CD14-positive monocyte (primary cell): Measurements from ENCODE around the gene SCUBE3. TPM values are rescaled to one million over a fixed set of nuclear protein-coding genes. Genes with fewer than 3 reads are reported as not detected.

Source experiments
- DNase-seq, 3 donors: peaks; one replicate each; pipeline ENCODE4 v3.0.0-alpha.2; 2011 to 2022
- H2AFZ ChIP-seq: 2 replicates; pipeline ENCODE4 v1.6.0; 2012; ENCODE audit warnings: mild to moderate bottlenecking, low read depth, low read length, inconsistent platforms; ENCODE audit not compliant: insufficient read depth, poor library complexity, severe bottlenecking
- H3K27ac ChIP-seq, 2 donors: 1 replicate in 1 of 2; 2 replicates in 1 of 2; pipeline ENCODE4 v1.5.1; 2012 to 2013; ENCODE audit warnings: low read length in 2 of 2, control low read depth in 1 of 2, inconsistent platforms in 1 of 2, low read depth in 1 of 2, mild to moderate bottlenecking in 1 of 2
- H3K27me3 ChIP-seq, 2 donors: one replicate each; pipeline versions ENCODE4 v1.6.0 to v1.6.1; 2011 to 2013; ENCODE audit warnings: low read length in 2 of 2; ENCODE audit not compliant: control insufficient read depth in 2 of 2, insufficient read depth in 2 of 2
- H3K36me3 ChIP-seq, 2 donors: replicated peaks in 1 of 2; 1 replicate in 1 of 2; 2 replicates in 1 of 2; pipeline versions ENCODE4 v1.5.1 to v1.6.1; 2012 to 2013; ENCODE audit warnings: low read length in 2 of 2, control low read depth in 1 of 2, inconsistent platforms in 1 of 2, mild to moderate bottlenecking in 1 of 2; ENCODE audit not compliant: insufficient read depth in 2 of 2, control insufficient read depth in 1 of 2
- H3K4me1 ChIP-seq, 2 donors: 1 replicate in 1 of 2; 2 replicates in 1 of 2; pipeline versions ENCODE4 v1.5.1 to v1.6.1; 2012 to 2013; ENCODE audit warnings: low read length in 2 of 2, control low read depth in 1 of 2, inconsistent platforms in 1 of 2, mild to moderate bottlenecking in 1 of 2, moderate library complexity in 1 of 2; ENCODE audit not compliant: insufficient read depth in 2 of 2, control insufficient read depth in 1 of 2
- H3K4me2 ChIP-seq: replicated peaks from 2 replicates; pipeline ENCODE3; 2012; ENCODE audit warnings: low read length, moderate library complexity, mild to moderate bottlenecking; ENCODE audit not compliant: poor library complexity, severe bottlenecking; ENCODE audit errors: extremely low read depth
- H3K4me3 ChIP-seq, 3 experiments: fragments of 200-600 bp in 1 of 3; sonication (generic) in 1 of 3; replicated peaks in 1 of 3; 1 replicate in 2 of 3; 2 replicates in 1 of 3; pipeline ENCODE4 v1.5.1; 2011 to 2013; ENCODE audit warnings: low read length in 3 of 3, mild to moderate bottlenecking in 3 of 3, control low read depth in 2 of 3, low read depth in 2 of 3, inconsistent platforms in 1 of 3, moderate library complexity in 1 of 3
- H3K79me2 ChIP-seq: 2 replicates; pipeline ENCODE4 v1.6.0; 2012; ENCODE audit warnings: mild to moderate bottlenecking, control low read depth, inconsistent platforms, low read length, moderate library complexity; ENCODE audit not compliant: insufficient read depth
- H3K9ac ChIP-seq: 2 replicates; pipeline ENCODE4 v1.6.0; 2017; ENCODE audit warnings: low read length, mild to moderate bottlenecking; ENCODE audit not compliant: insufficient read depth, poor library complexity, severe bottlenecking
- H3K9me3 ChIP-seq, 2 donors: replicated peaks in 1 of 2; 1 replicate in 1 of 2; 2 replicates in 1 of 2; pipeline versions ENCODE4 v1.5.1 to v1.6.1; 2012 to 2013; ENCODE audit warnings: low read length in 2 of 2, control low read depth in 1 of 2; ENCODE audit not compliant: control insufficient read depth in 1 of 2, insufficient read depth in 1 of 2
- H4K20me1 ChIP-seq: 2 replicates; pipeline ENCODE4 v1.6.0; 2012; ENCODE audit warnings: mild to moderate bottlenecking, low read length, control low read depth, moderate library complexity; ENCODE audit not compliant: insufficient read depth
- H3K27ac Mint-ChIP-seq, 7 donors: one replicate each; pipeline ENCODE4 v1.8.0; 2020; ENCODE audit warnings: mild to moderate bottlenecking in 7 of 7, mixed read lengths in 7 of 7, moderate library complexity in 6 of 7, inconsistent platforms in 2 of 7
- H3K27me3 Mint-ChIP-seq, 3 donors: one replicate each; pipeline ENCODE4 v1.8.0; 2021 to 2022; ENCODE audit warnings: low read depth in 3 of 3, mild to moderate bottlenecking in 3 of 3, mixed read lengths in 3 of 3, moderate library complexity in 3 of 3, inconsistent platforms in 1 of 3
- H3K36me3 Mint-ChIP-seq, 2 donors: one replicate each; pipeline ENCODE4 v1.8.0; 2020; ENCODE audit warnings: mixed read lengths in 2 of 2, inconsistent platforms in 1 of 2, mild to moderate bottlenecking in 1 of 2
- H3K4me1 Mint-ChIP-seq: one replicate; pipeline ENCODE4 v1.8.0; 2020; ENCODE audit warnings: mild to moderate bottlenecking, mixed read lengths
- H3K4me3 Mint-ChIP-seq, 2 donors: one replicate each; pipeline ENCODE4 v1.8.0; 2020; ENCODE audit warnings: mild to moderate bottlenecking in 2 of 2, mixed read lengths in 2 of 2, moderate library complexity in 1 of 2
- H3K9me3 Mint-ChIP-seq, 7 donors: one replicate each; pipeline ENCODE4 v1.8.0; 2020 to 2022; ENCODE audit warnings: mixed read lengths in 7 of 7, mild to moderate bottlenecking in 6 of 7, moderate library complexity in 6 of 7, inconsistent platforms in 2 of 7
- CTCF ChIP-seq: fragments of 200-600 bp; IDR thresholded peaks from one replicate; pipeline ENCODE4 v1.8.0; 2022; ENCODE audit warnings: antibody characterized with exemption, mild to moderate bottlenecking
- WGBS: methylation state at CpG from one replicate; pipeline ENCODE4 v1.1.5; 2013; ENCODE audit warnings: missing lambda C conversion rate; ENCODE audit not compliant: insufficient coverage; 5-methylcytosine and 5-hydroxymethylcytosine counted together
- intact Hi-C, 2 donors: fragments of 100-400 bp; cut with micrococcal nuclease; formaldehyde crosslinking; loops; one replicate each; pipeline versions ENCODE4 v1.15.0 to v1.15.1; 2023
- polyA plus RNA-seq, 3 donors: library from polyadenylated mRNA; depleted of rRNA in 1 of 3; unstranded in 2 of 3; stranded (reverse) in 1 of 3; fragments of 300-500 nt in 2 of 3; fragments of >200 nt in 1 of 3; fragmentation: Illumina TruSeq in 2 of 3; gene quantifications; 1 replicate in 2 of 3; 2 replicates in 1 of 3; pipeline ENCODE4 v1.2.3, GENCODE V29; 2012 to 2021

The SCUBE3 gene
- polyA plus RNA-seq, 3 donors, result not detected

GRCh38 chr6:35183281-35183680, 30.5 kb upstream of the SCUBE3 start:
- Histone ChIP-seq H3K9ac (no peak overlapping the region), H3K9me3 (no peaks in the 10 kb centered on the region), H3K4me1 (no peaks in the 10 kb centered on the region), H3K36me3 (no peaks in the 10 kb centered on the region), H3K4me2 (no peak overlapping the region), H3K4me3 (no peak overlapping the region), H4K20me1 (no peaks in the 10 kb centered on the region), H3K27me3 (peaks cover 0 to 9% of the 10 kb centered on the region in 2 donors), H3K79me2 (no peaks in the 10 kb centered on the region), H2AFZ (no peak overlapping the region), H3K27ac (no peak overlapping the region)
- TF ChIP-seq CTCF, result no peak
- intact Hi-C loops, result no loop called here
- 100% methylated on average over 1 of the region's 2 CpGs for WGBS
- no peaks in the 10 kb centered on the region for H3K36me3 Mint-ChIP-seq
- H3K4me1 Mint-ChIP-seq, result peaks cover 2% of the 10 kb centered on the region
- H3K27me3 Mint-ChIP-seq, result peaks cover 11 to 26% (median 12%) of the 10 kb centered on the region in 3 donors
- H3K9me3 Mint-ChIP-seq, result peaks cover 0 to 3% (median 0%) of the 10 kb centered on the region in 7 donors
- H3K27ac Mint-ChIP-seq, result no peak overlapping the region
- H3K4me3 Mint-ChIP-seq, result peak overlapping the region in 1 of 2 donors; percentile 39
- no peak for DNase-seq

GRCh38 chr6:35183935-35184334, 29.8 kb upstream of the SCUBE3 start:
- Histone ChIP-seq H2AFZ (no peak overlapping the region), H3K27ac (no peak overlapping the region), H3K36me3 (no peaks in the 10 kb centered on the region), H3K27me3 (peaks cover 0 to 9% of the 10 kb centered on the region in 2 donors), H3K4me1 (no peaks in the 10 kb centered on the region), H3K9ac (no peak overlapping the region), H3K4me2 (no peak overlapping the region), H3K4me3 (no peak overlapping the region), H3K79me2 (no peaks in the 10 kb centered on the region), H4K20me1 (no peaks in the 10 kb centered on the region), H3K9me3 (no peaks in the 10 kb centered on the region)
- TF ChIP-seq CTCF, result no peak
- 100% methylated on average over 1 of the region's 2 CpGs for WGBS
- Mint-ChIP-seq H3K27ac (no peak overlapping the region), H3K36me3 (no peaks in the 10 kb centered on the region), H3K9me3 (peaks cover 0 to 3% (median 0%) of the 10 kb centered on the region in 7 donors), H3K4me1 (peaks cover 2% of the 10 kb centered on the region), H3K27me3 (peaks cover 11 to 27% (median 13%) of the 10 kb centered on the region in 3 donors), H3K4me3 (no peak overlapping the region)
- intact Hi-C loops, result no loop called here
- no peak for DNase-seq
